Prostate gland (tissue), 2 donors: ENCODE results near the gene PRDM16. TPM values are rescaled to one million over a fixed set of nuclear protein-coding genes. Genes with fewer than 3 reads are reported as not detected.

Experiments
- DNase-seq: peaks from one replicate; pipeline ENCODE4 v3.0.0-alpha.2; 2019; ENCODE audit warnings: low spot score
- H3K27ac ChIP-seq, 2 donors: fragments of 200-600 bp; sonication (generic); 2 replicates each; pipeline ENCODE4 v1.5.1; 2017 to 2019
- H3K27me3 ChIP-seq: fragments of 200-600 bp; sonication (generic); replicated peaks from 2 replicates; pipeline ENCODE4 v1.5.1; 2019; ENCODE audit not compliant: insufficient read depth
- H3K36me3 ChIP-seq, 2 donors: fragments of 200-600 bp; sonication (generic); 1 replicate in 1 of 2; 2 replicates in 1 of 2; pipeline versions ENCODE4 v1.5.1 to v1.8.1; 2017 to 2019
- H3K4me1 ChIP-seq: fragments of 200-600 bp; sonication (generic); replicated peaks from 2 replicates; pipeline ENCODE4 v1.5.1; 2019
- H3K4me3 ChIP-seq, 2 donors: fragments of 200-600 bp; sonication (generic); 2 replicates each; pipeline ENCODE4 v1.5.1; 2017 to 2019
- H3K9me3 ChIP-seq: fragments of 200-600 bp; sonication (generic); 2 replicates; pipeline ENCODE4 v1.5.1; 2017
- CTCF ChIP-seq, 4 experiments: fragments of 200-600 bp in 2 of 4; fragments of 450-650 bp in 2 of 4; sonication (generic) in 2 of 4; IDR thresholded peaks; 1 replicate in 3 of 4; 2 replicates in 1 of 4; pipeline ENCODE4 v1.5.1; 2016 to 2019; ENCODE audit warnings: antibody characterized with exemption in 4 of 4, mild to moderate bottlenecking in 2 of 4, moderate library complexity in 2 of 4
- POLR2A ChIP-seq: fragments of 450-650 bp; IDR thresholded peaks from one replicate; pipeline ENCODE4 v1.6.1; 2016; ENCODE audit warnings: antibody characterized with exemption, mild to moderate bottlenecking
- POLR2AphosphoS5 ChIP-seq: sonication (generic); formaldehyde crosslinking; IDR thresholded peaks from one replicate; pipeline ENCODE4 v1.6.1; 2017; ENCODE audit warnings: antibody characterized with exemption
- WGBS: methylation state at CpG from one replicate; pipeline ENCODE4 v1.1.5; 2018; 5-methylcytosine and 5-hydroxymethylcytosine counted together
- intact Hi-C: fragments of 100-400 bp; cut with DNase I; formaldehyde crosslinking; loops from one replicate; pipeline ENCODE4 v1.14.2; 2022
- total RNA-seq, 2 donors: library from RNA; depleted of rRNA; stranded (reverse); fragments of >200 nt; gene quantifications; one replicate each; pipeline ENCODE4 v1.1.0, GENCODE V29; 2016

PRDM16 gene
- total RNA-seq, 2 donors from 2014 or later, result 0.23 to 6.5 TPM

GRCh38 chr1:3244927-3245315 is 175.9 kb downstream of the PRDM16 start:
- H3K27me3 ChIP-seq, result peaks cover 59% of the 10 kb centered on the region
- WGBS, result 62% methylated on average over 7 of the region's 7 CpGs

GRCh38 chr1:3245344-3245743 is 176.3 kb downstream of the PRDM16 start:
- no peaks in the 10 kb centered on the region for H3K4me1 ChIP-seq
- peaks cover 61% of the 10 kb centered on the region for H3K27me3 ChIP-seq
- intact Hi-C loops, result no loop called here

More at GRCh38 chr1:3244927-3245315, 175.9 kb downstream of the PRDM16 start:
- Histone ChIP-seq H3K9me3 (no peaks in the 10 kb centered on the region), H3K36me3 (no peaks in the 10 kb centered on the region), H3K4me3 (no peak overlapping the region), H3K4me1 (no peaks in the 10 kb centered on the region), H3K27ac (no peak overlapping the region)
- DNase-seq, result no peak
- intact Hi-C loops, result no loop called here
- no peak for TF ChIP-seq CTCF (IDR thresholded peaks at IDR 0.05)
- TF ChIP-seq POLR2AphosphoS5, result no peak
- no peak for TF ChIP-seq POLR2A

GRCh38 chr1:3245768-3246167 is 176.8 kb downstream of the PRDM16 start:
- no peaks in the 10 kb centered on the region for H3K36me3 ChIP-seq
- 66% methylated on average over 13 of the region's 13 CpGs for WGBS
- H3K9me3 ChIP-seq, result no peaks in the 10 kb centered on the region
- TF ChIP-seq POLR2A, result no peak
- no peak for TF ChIP-seq CTCF (IDR thresholded peaks at IDR 0.05)
- no peak for TF ChIP-seq POLR2AphosphoS5
- intact Hi-C loops, result no loop called here
- H3K4me1 ChIP-seq, result no peaks in the 10 kb centered on the region
- H3K4me3 ChIP-seq, result no peak overlapping the region
- no peak overlapping the region for H3K27ac ChIP-seq
- H3K27me3 ChIP-seq, result peaks cover 60% of the 10 kb centered on the region
- no peak for DNase-seq

More at GRCh38 chr1:3245344-3245743, 176.3 kb downstream of the PRDM16 start:
- H3K27ac ChIP-seq, result no peak overlapping the region
- no peaks in the 10 kb centered on the region for H3K9me3 ChIP-seq
- WGBS, result 62% methylated on average over 12 of the region's 12 CpGs
- no peaks in the 10 kb centered on the region for H3K36me3 ChIP-seq
- no peak overlapping the region for H3K4me3 ChIP-seq
- no peak for TF ChIP-seq CTCF (IDR thresholded peaks at IDR 0.05)
- no peak for TF ChIP-seq POLR2AphosphoS5
- TF ChIP-seq POLR2A, result no peak
- DNase-seq, result no peak

GRCh38 chr1:3246251-3246650 is 177.2 kb downstream of the PRDM16 start:
- peaks cover 55% of the 10 kb centered on the region for H3K27me3 ChIP-seq
- H3K36me3 ChIP-seq, result no peaks in the 10 kb centered on the region
- DNase-seq, result no peak
- TF ChIP-seq POLR2AphosphoS5 (no peak), POLR2A (no peak), CTCF (IDR thresholded peaks at IDR 0.05) (no peak)
- H3K27ac ChIP-seq, result no peak overlapping the region
- H3K9me3 ChIP-seq, result no peaks in the 10 kb centered on the region
- WGBS, result 76% methylated on average over 16 of the region's 16 CpGs
- intact Hi-C loops, result no loop called here
- H3K4me1 ChIP-seq, result no peaks in the 10 kb centered on the region
- H3K4me3 ChIP-seq, result no peak overlapping the region

- no peaks in the 10 kb centered on the region for H3K36me3 ChIP-seq
- intact Hi-C loops, result no loop called here
- no peak for DNase-seq
- TF ChIP-seq POLR2AphosphoS5, result no peak
- no peak for TF ChIP-seq POLR2A
- no peak for TF ChIP-seq CTCF (IDR thresholded peaks at IDR 0.05)
- H3K9me3 ChIP-seq, result no peaks in the 10 kb centered on the region
- H3K4me3 ChIP-seq, result no peak overlapping the region
- no peaks in the 10 kb centered on the region for H3K4me1 ChIP-seq
- WGBS, result 2% methylated on average over 54 of the region's 55 CpGs
- H3K27ac ChIP-seq, result no peak overlapping the region
- peaks cover 51% of the 10 kb centered on the region for H3K27me3 ChIP-seq
Observed at GRCh38 chr1:3247521-3248121, 178.6 kb downstream of the PRDM16 start.
